Fibroblast of the aortic adventitia (primary cell): ENCODE data around the gene TOMM22. TPM values are rescaled to one million over a fixed set of nuclear protein-coding genes. Genes with fewer than 3 reads are reported as not detected.

Experiments
- DNase-seq: peaks from one replicate; pipeline ENCODE4 v3.0.0-alpha.2; 2010; ENCODE audit warnings: low read depth
- H3K4me3 ChIP-seq: 2 replicates; pipeline ENCODE4 v1.5.1; 2011; ENCODE audit warnings: low read depth, mild to moderate bottlenecking, control low read depth, low read length, moderate library complexity
- CTCF ChIP-seq: IDR thresholded peaks from 2 replicates; pipeline ENCODE4 v1.5.1; 2011; ENCODE audit warnings: mild to moderate bottlenecking, low read length, control low read depth, inconsistent platforms; ENCODE audit not compliant: insufficient read depth
- total RNA-seq: library from RNA; depleted of rRNA; stranded (reverse); fragments of >200 nt; gene quantifications from 2 replicates; pipeline ENCODE4 v1.2.3, GENCODE V29; 2012; ENCODE audit warnings: low replicate concordance

The TOMM22 gene
- total RNA-seq, 1 donor = 70.4 TPM

- no peak for TF ChIP-seq CTCF
- no peak for DNase-seq
- H3K4me3 ChIP-seq = no peak overlapping the region
Measured at GRCh38 chr22:38727530-38728451, 46.0 kb downstream of the TOMM22 start.

- H3K4me3 ChIP-seq = no peak overlapping the region
- TF ChIP-seq CTCF = no peak
- no peak for DNase-seq
Measured at GRCh38 chr22:38728871-38729796, 47.4 kb downstream of the TOMM22 start.

GRCh38 chr22:38729946-38730345 is 48.2 kb downstream of the TOMM22 start:
- no peak for DNase-seq
- no peak overlapping the region for H3K4me3 ChIP-seq
- no peak for TF ChIP-seq CTCF

GRCh38 chr22:38730411-38730871 is 48.7 kb downstream of the TOMM22 start:
- no peak overlapping the region for H3K4me3 ChIP-seq
- DNase-seq = no peak
- TF ChIP-seq CTCF = no peak

GRCh38 chr22:38731703-38732161 is 50.0 kb downstream of the TOMM22 start:
- no peak for TF ChIP-seq CTCF
- no peak for DNase-seq
- no peak overlapping the region for H3K4me3 ChIP-seq

GRCh38 chr22:38732251-38732815 is 50.6 kb downstream of the TOMM22 start:
- DNase-seq = no peak
- no peak overlapping the region for H3K4me3 ChIP-seq
- TF ChIP-seq CTCF = no peak
